ENCODE data around the gene NKD2.

DNA sequence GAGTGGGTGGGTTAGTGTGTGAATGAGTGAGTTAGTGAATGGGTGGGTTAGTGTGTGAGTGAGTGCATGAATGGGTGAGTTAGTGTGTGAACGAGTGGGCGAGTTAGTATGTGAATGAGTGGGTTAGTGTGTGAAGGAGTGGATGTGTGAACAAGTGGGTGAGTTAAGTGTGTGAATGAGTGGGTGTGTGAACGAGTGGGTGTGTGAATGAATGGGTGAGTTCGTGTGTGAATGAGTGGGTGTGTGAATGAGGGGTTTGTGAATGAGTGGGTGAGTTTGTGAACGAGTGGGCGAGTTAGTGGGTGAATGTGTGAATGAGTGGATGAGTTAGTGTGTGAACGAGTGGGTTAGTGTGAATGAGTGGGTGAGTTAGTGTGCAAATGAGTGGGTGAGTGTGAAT is 34.0 kb downstream of the NKD2 start:
- TF ChIP-seq, protein P1, sequence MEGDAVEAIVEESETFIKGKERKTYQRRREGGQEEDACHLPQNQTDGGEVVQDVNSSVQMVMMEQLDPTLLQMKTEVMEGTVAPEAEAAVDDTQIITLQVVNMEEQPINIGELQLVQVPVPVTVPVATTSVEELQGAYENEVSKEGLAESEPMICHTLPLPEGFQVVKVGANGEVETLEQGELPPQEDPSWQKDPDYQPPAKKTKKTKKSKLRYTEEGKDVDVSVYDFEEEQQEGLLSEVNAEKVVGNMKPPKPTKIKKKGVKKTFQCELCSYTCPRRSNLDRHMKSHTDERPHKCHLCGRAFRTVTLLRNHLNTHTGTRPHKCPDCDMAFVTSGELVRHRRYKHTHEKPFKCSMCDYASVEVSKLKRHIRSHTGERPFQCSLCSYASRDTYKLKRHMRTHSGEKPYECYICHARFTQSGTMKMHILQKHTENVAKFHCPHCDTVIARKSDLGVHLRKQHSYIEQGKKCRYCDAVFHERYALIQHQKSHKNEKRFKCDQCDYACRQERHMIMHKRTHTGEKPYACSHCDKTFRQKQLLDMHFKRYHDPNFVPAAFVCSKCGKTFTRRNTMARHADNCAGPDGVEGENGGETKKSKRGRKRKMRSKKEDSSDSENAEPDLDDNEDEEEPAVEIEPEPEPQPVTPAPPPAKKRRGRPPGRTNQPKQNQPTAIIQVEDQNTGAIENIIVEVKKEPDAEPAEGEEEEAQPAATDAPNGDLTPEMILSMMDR (conservative IDR thresholded peaks at IDR 0.05), result no peak
- TF ChIP-seq ZFX (IDR thresholded peaks at IDR 0.05), result no peak

Data from C4-2B (cell line).